ENCODE results near the gene IRAK2.
A peak's percentile ranks its signal among the peaks of the same experiment; 100 is the strongest.
"Not testable (repeated sequence)": the region's sequence is repeated elsewhere in the genome, so short reads cannot be mapped to it uniquely, and the experiment has no call there.

Gene IRAK2

GRCh38 chr3:10164201-10164545 is 546 bp upstream of the IRAK2 start:
- H3K9me3 ChIP-seq (ENCODE audit: control insufficient read depth, low read length); H3K4me3 ChIP-seq (ENCODE audit: low read length); H3K36me3 ChIP-seq (ENCODE audit: control insufficient read depth, insufficient read depth, low read length); H3K9ac ChIP-seq (ENCODE audit: low read length); H3K4me1 ChIP-seq (ENCODE audit: control insufficient read depth, insufficient read depth, low read length); H3K27me3 ChIP-seq (ENCODE audit: control insufficient read depth, insufficient read depth, low read length): not testable (repeated sequence)

GRCh38 chr3:10166213-10166604 is 1.5 kb downstream of the IRAK2 start:
- no peaks in the 10 kb centered on the region for H3K27me3 ChIP-seq (ENCODE audit: control insufficient read depth, insufficient read depth, low read length)
- H3K4me3 ChIP-seq (ENCODE audit: low read length) = no peak overlapping the region
- H3K36me3 ChIP-seq (ENCODE audit: control insufficient read depth, insufficient read depth, low read length) = no peaks in the 10 kb centered on the region
- peaks cover 6% of the 10 kb centered on the region for H3K4me1 ChIP-seq (ENCODE audit: control insufficient read depth, insufficient read depth, low read length)
- H3K9ac ChIP-seq (ENCODE audit: low read length) = no peak overlapping the region
- H3K9me3 ChIP-seq (ENCODE audit: control insufficient read depth, low read length) = no peaks in the 10 kb centered on the region

- Histone ChIP-seq H3K9me3 (ENCODE audit: control insufficient read depth, low read length) (no peaks in the 10 kb centered on the region), H3K36me3 (ENCODE audit: control insufficient read depth, insufficient read depth, low read length) (no peaks in the 10 kb centered on the region), H3K27me3 (ENCODE audit: control insufficient read depth, insufficient read depth, low read length) (no peaks in the 10 kb centered on the region), H3K4me1 (ENCODE audit: control insufficient read depth, insufficient read depth, low read length) (peaks cover 8% of the 10 kb centered on the region), H3K9ac (ENCODE audit: low read length) (no peak overlapping the region), H3K4me3 (ENCODE audit: low read length) (no peak overlapping the region)
These were observed 4.3 kb downstream of the IRAK2 start for GRCh38 chr3:10169000-10169496.

DNA sequence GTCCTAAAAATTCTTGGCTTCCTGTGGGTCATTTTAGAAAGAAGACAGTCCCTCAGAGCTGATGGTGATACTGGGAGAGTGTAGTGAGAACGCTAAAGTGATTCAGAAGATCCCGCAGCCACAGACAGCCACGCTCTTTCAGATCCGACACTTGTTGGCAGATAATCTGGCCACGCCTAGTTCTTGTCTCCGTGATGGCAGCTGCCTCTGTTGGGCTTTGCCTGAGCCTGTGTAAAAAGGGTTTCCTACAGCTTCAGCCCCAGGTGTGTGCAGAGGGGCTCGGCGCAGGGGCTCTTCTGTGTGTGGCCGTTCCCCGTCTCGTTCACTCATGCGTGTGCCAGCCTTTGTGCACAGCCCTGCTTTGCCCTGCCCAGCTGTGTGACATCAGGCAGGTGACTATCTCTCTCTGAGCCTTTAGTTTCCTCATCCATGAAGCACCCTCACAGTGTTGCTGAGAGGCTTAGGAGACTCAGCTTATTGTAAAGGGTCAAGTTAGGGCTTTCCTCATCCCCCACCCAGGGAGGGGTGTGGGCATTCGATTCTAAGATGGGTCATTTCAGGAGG is 6.3 kb downstream of the IRAK2 start:
- Histone ChIP-seq H3K4me3 (ENCODE audit: low read length) (no peak overlapping the region), H3K9ac (ENCODE audit: low read length) (no peak overlapping the region), H3K36me3 (ENCODE audit: control insufficient read depth, insufficient read depth, low read length) (no peaks in the 10 kb centered on the region), H3K27me3 (ENCODE audit: control insufficient read depth, insufficient read depth, low read length) (no peaks in the 10 kb centered on the region), H3K4me1 (ENCODE audit: control insufficient read depth, insufficient read depth, low read length) (peaks cover 5% of the 10 kb centered on the region), H3K9me3 (ENCODE audit: control insufficient read depth, low read length) (no peaks in the 10 kb centered on the region)

GRCh38 chr3:10173095-10173925 is 8.6 kb downstream of the IRAK2 start:
- no peaks in the 10 kb centered on the region for H3K36me3 ChIP-seq (ENCODE audit: control insufficient read depth, insufficient read depth, low read length)
- H3K4me1 ChIP-seq (ENCODE audit: control insufficient read depth, insufficient read depth, low read length) = peaks cover 5% of the 10 kb centered on the region
- H3K9me3 ChIP-seq (ENCODE audit: control insufficient read depth, low read length) = no peaks in the 10 kb centered on the region
- H3K4me3 ChIP-seq (ENCODE audit: low read length) = no peak overlapping the region
- H3K9ac ChIP-seq (ENCODE audit: low read length) = peak overlapping the region; percentile 20
- no peaks in the 10 kb centered on the region for H3K27me3 ChIP-seq (ENCODE audit: control insufficient read depth, insufficient read depth, low read length)

GRCh38 chr3:10173926-10174435 is 9.3 kb downstream of the IRAK2 start:
- Histone ChIP-seq H3K4me1 (ENCODE audit: control insufficient read depth, insufficient read depth, low read length) (peaks cover 5% of the 10 kb centered on the region), H3K4me3 (ENCODE audit: low read length) (no peak overlapping the region), H3K9ac (ENCODE audit: low read length) (no peak overlapping the region), H3K27me3 (ENCODE audit: control insufficient read depth, insufficient read depth, low read length) (no peaks in the 10 kb centered on the region), H3K9me3 (ENCODE audit: control insufficient read depth, low read length) (no peaks in the 10 kb centered on the region), H3K36me3 (ENCODE audit: control insufficient read depth, insufficient read depth, low read length) (no peaks in the 10 kb centered on the region)

GRCh38 chr3:10175334-10175733 is 10.6 kb downstream of the IRAK2 start:
- not testable (repeated sequence) for H3K4me3 ChIP-seq (ENCODE audit: low read length); H3K36me3 ChIP-seq (ENCODE audit: control insufficient read depth, insufficient read depth, low read length); H3K27me3 ChIP-seq (ENCODE audit: control insufficient read depth, insufficient read depth, low read length); H3K9me3 ChIP-seq (ENCODE audit: control insufficient read depth, low read length); H3K4me1 ChIP-seq (ENCODE audit: control insufficient read depth, insufficient read depth, low read length); H3K9ac ChIP-seq (ENCODE audit: low read length)

GRCh38 chr3:10176150-10176549 is 11.4 kb downstream of the IRAK2 start:
- not testable (repeated sequence) for H3K9ac ChIP-seq (ENCODE audit: low read length); H3K9me3 ChIP-seq (ENCODE audit: control insufficient read depth, low read length); H3K27me3 ChIP-seq (ENCODE audit: control insufficient read depth, insufficient read depth, low read length); H3K4me1 ChIP-seq (ENCODE audit: control insufficient read depth, insufficient read depth, low read length); H3K36me3 ChIP-seq (ENCODE audit: control insufficient read depth, insufficient read depth, low read length); H3K4me3 ChIP-seq (ENCODE audit: low read length)

DNA sequence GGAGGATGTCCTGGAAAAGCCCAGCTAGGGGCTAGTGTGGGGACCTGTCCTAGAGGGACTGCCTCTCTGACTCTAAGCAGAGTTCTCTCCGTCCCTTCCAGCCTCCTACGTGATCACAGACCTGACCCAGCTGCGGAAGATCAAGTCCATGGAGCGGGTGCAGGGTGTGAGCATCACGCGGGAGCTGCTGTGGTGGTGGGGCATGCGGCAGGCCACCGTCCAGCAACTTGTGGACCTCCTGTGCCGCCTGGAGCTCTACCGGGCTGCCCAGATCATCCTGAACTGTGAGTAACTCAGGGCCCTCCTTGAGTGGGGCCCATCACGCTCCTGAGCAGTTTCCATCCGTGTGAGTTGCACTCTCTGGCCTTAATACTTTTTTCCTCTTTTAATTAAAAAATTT is 13.0 kb downstream of the IRAK2 start:
- no peak overlapping the region for H3K4me3 ChIP-seq (ENCODE audit: low read length)
- H3K27me3 ChIP-seq (ENCODE audit: control insufficient read depth, insufficient read depth, low read length) = no peaks in the 10 kb centered on the region
- no peaks in the 10 kb centered on the region for H3K4me1 ChIP-seq (ENCODE audit: control insufficient read depth, insufficient read depth, low read length)
- H3K9me3 ChIP-seq (ENCODE audit: control insufficient read depth, low read length) = no peaks in the 10 kb centered on the region
- no peak overlapping the region for H3K9ac ChIP-seq (ENCODE audit: low read length)
- no peaks in the 10 kb centered on the region for H3K36me3 ChIP-seq (ENCODE audit: control insufficient read depth, insufficient read depth, low read length)

- no peak overlapping the region for H3K4me3 ChIP-seq (ENCODE audit: low read length)
- no peaks in the 10 kb centered on the region for H3K9me3 ChIP-seq (ENCODE audit: control insufficient read depth, low read length)
- H3K9ac ChIP-seq (ENCODE audit: low read length) = no peak overlapping the region
- no peaks in the 10 kb centered on the region for H3K27me3 ChIP-seq (ENCODE audit: control insufficient read depth, insufficient read depth, low read length)
- no peaks in the 10 kb centered on the region for H3K4me1 ChIP-seq (ENCODE audit: control insufficient read depth, insufficient read depth, low read length)
- no peaks in the 10 kb centered on the region for H3K36me3 ChIP-seq (ENCODE audit: control insufficient read depth, insufficient read depth, low read length)
These were observed 14.2 kb downstream of the IRAK2 start for GRCh38 chr3:10178892-10179291.

GRCh38 chr3:10180289-10180688 is 15.6 kb downstream of the IRAK2 start:
- no peak overlapping the region for H3K9ac ChIP-seq (ENCODE audit: low read length)
- no peaks in the 10 kb centered on the region for H3K4me1 ChIP-seq (ENCODE audit: control insufficient read depth, insufficient read depth, low read length)
- no peaks in the 10 kb centered on the region for H3K27me3 ChIP-seq (ENCODE audit: control insufficient read depth, insufficient read depth, low read length)
- H3K9me3 ChIP-seq (ENCODE audit: control insufficient read depth, low read length) = no peaks in the 10 kb centered on the region
- no peak overlapping the region for H3K4me3 ChIP-seq (ENCODE audit: low read length)
- H3K36me3 ChIP-seq (ENCODE audit: control insufficient read depth, insufficient read depth, low read length) = no peaks in the 10 kb centered on the region

GRCh38 chr3:10180738-10181295 is 16.1 kb downstream of the IRAK2 start:
- Histone ChIP-seq H3K27me3 (ENCODE audit: control insufficient read depth, insufficient read depth, low read length) (no peaks in the 10 kb centered on the region), H3K36me3 (ENCODE audit: control insufficient read depth, insufficient read depth, low read length) (no peaks in the 10 kb centered on the region), H3K4me1 (ENCODE audit: control insufficient read depth, insufficient read depth, low read length) (no peaks in the 10 kb centered on the region), H3K9me3 (ENCODE audit: control insufficient read depth, low read length) (no peaks in the 10 kb centered on the region), H3K9ac (ENCODE audit: low read length) (no peak overlapping the region), H3K4me3 (ENCODE audit: low read length) (no peak overlapping the region)

Measured in mucosa of stomach (tissue), 1 donor.